Body of pancreas (tissue), 4 donors: ENCODE results near the gene RTL1. TPM values are rescaled to one million over a fixed set of nuclear protein-coding genes. Genes with fewer than 3 reads are reported as not detected.

Experiments used
- ATAC-seq: fragments of 150-250 bp; one replicate; pipeline ENCODE4 v1.9.1; 2016
- DNase-seq, 4 donors: peaks; one replicate each; pipeline ENCODE4 v3.0.0-alpha.2; 2019
- H3K27ac ChIP-seq, 4 donors: fragments of 200-600 bp; sonication (generic); 1 replicate in 3 of 4; 2 replicates in 1 of 4; pipeline versions ENCODE4 v1.5.1 to v1.6.1; 2016 to 2019; ENCODE audit warnings: mild to moderate bottlenecking in 1 of 4, mixed read lengths in 1 of 4, moderate library complexity in 1 of 4
- H3K27me3 ChIP-seq, 2 donors: fragments of 200-600 bp; sonication (generic); one replicate each; pipeline ENCODE4 v1.6.0; 2016; ENCODE audit warnings: mild to moderate bottlenecking in 1 of 2
- H3K36me3 ChIP-seq, 2 donors: fragments of 200-600 bp; sonication (generic); replicated peaks in 1 of 2; 2 replicates each; pipeline ENCODE4 v1.5.1; 2016; ENCODE audit warnings: low read depth in 2 of 2; ENCODE audit not compliant: insufficient read depth in 1 of 2
- H3K4me1 ChIP-seq: fragments of 200-600 bp; sonication (generic); one replicate; pipeline ENCODE4 v1.6.0; 2016
- H3K4me3 ChIP-seq, 2 donors: fragments of 200-600 bp; sonication (generic); 1 replicate in 1 of 2; 2 replicates in 1 of 2; pipeline ENCODE4 v1.5.1; 2016 to 2019
- H3K9me3 ChIP-seq, 3 donors: fragments of 200-600 bp; sonication (generic); 1 replicate in 2 of 3; 2 replicates in 1 of 3; pipeline ENCODE4 v1.5.1; 2016
- POLR2A ChIP-seq, 3 donors: fragments of 450-650 bp; IDR thresholded peaks; one replicate each; pipeline ENCODE4 v1.6.1; 2016; ENCODE audit warnings: antibody characterized with exemption in 3 of 3, mild to moderate bottlenecking in 2 of 3
- WGBS, 2 donors: methylation state at CpG; one replicate each; pipeline ENCODE4 v1.1.5; 2017; 5-methylcytosine and 5-hydroxymethylcytosine counted together
- intact Hi-C: fragments of 100-400 bp; cut with DNase I; formaldehyde crosslinking; loops from one replicate; pipeline ENCODE4 v1.15.1; 2023
- total RNA-seq, 2 donors: library from RNA; depleted of rRNA; stranded (reverse); fragments of >200 nt; gene quantifications; one replicate each; pipeline ENCODE4 v1.1.0, GENCODE V29; 2016
- TF ChIP-seq, protein P1 (sequence below), 7 experiments: fragments of 450-650 bp in 4 of 7; fragments of 200-600 bp in 3 of 7; sonication (generic) in 3 of 7; IDR thresholded peaks; one replicate each; pipeline ENCODE4 v1.5.1; 2016 to 2019; ENCODE audit warnings: antibody characterized with exemption in 7 of 7

RTL1 gene
- total RNA-seq, 2 donors from 2014 or later, result 0.26 TPM; not detected in 1

DNA sequence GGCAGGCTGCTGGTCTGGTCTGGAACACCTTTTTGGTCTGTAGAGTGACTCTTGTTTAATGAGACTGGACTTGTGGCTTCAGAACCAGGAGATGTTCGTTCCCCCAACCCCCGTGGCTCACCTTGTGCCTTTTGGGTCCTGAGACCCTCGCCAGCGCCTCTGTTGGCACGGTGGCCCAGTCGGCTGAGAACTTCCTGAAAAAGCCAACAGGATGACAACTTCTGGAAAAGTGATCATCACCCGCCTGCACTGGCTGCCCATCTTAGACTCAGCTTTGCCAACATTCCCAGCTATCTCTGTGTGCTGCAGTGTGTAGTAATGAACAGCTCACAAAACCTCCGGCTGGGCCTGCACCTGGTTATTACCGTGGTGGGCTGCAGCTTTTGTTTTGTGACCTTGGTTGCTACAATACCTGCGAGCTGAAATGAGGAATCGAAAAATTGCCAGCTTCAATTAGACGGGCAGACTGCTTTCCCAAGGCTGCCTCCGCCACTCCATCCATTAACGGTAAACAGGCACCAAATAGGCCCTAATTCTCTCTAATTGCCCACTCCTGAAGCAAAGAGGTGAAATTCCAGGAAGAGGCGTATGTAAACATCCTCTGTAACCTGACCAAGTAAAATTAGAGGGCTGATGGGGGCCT, 61.6 kb downstream of the RTL1 start:
- ATAC-seq, result no peak
- 69 to 73% methylated on average over 10 to 15 of the region's 15 CpGs for WGBS, 2 donors
- intact Hi-C loops, result no loop called here
- Histone ChIP-seq H3K4me1 (no peaks in the 10 kb centered on the region), H3K9me3 (no peaks in the 10 kb centered on the region), H3K27me3 (no peaks in the 10 kb centered on the region), H3K36me3 (no peaks in the 10 kb centered on the region), H3K4me3 (no peak overlapping the region), H3K27ac (no peak overlapping the region)
- TF ChIP-seq, protein P1, sequence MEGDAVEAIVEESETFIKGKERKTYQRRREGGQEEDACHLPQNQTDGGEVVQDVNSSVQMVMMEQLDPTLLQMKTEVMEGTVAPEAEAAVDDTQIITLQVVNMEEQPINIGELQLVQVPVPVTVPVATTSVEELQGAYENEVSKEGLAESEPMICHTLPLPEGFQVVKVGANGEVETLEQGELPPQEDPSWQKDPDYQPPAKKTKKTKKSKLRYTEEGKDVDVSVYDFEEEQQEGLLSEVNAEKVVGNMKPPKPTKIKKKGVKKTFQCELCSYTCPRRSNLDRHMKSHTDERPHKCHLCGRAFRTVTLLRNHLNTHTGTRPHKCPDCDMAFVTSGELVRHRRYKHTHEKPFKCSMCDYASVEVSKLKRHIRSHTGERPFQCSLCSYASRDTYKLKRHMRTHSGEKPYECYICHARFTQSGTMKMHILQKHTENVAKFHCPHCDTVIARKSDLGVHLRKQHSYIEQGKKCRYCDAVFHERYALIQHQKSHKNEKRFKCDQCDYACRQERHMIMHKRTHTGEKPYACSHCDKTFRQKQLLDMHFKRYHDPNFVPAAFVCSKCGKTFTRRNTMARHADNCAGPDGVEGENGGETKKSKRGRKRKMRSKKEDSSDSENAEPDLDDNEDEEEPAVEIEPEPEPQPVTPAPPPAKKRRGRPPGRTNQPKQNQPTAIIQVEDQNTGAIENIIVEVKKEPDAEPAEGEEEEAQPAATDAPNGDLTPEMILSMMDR (IDR thresholded peaks at IDR 0.05), result no peak
- DNase-seq, result no peak

DNA sequence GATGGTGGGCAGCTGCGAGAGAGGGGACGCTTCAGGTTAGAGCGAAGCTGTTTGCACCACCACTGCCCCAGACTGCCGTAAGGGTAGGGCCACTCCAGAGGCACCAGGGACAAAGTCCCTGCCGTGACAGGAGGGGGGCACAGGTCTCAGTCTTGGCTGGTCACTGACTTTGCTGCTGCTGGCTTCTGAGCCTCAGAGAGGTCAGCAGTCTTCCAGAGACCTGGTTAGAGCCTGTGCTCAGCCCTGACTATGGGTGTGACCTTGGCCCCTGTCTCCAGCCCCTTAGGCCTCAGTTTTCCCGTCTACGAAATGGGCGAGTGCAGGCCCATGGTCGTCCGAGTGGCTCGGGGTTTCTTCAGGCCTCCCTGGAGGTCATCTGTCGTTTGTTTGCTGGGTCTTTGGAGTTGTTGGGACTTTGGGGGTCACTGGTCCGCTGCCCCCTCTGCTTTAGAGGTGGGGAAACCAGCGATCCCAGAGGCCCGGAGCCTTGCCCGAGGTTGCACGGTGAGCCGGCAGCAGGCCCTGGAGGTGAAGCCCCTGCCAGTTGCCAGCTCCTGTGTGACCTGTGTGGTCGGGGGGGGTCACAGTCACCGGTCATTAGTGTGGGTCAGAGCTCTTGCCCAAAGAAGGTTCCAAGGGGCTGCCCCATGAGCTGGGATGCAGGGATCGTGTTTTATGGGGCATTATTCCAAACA, 62.3 kb downstream of the RTL1 start:
- no peaks in the 10 kb centered on the region for H3K4me1 ChIP-seq
- H3K4me3 ChIP-seq, result no peak overlapping the region
- no peak overlapping the region for H3K27ac ChIP-seq
- intact Hi-C loops, result no loop called here
- H3K9me3 ChIP-seq, result no peaks in the 10 kb centered on the region
- WGBS, 2 donors, result 79 to 80% methylated on average over 4 to 21 of the region's 21 CpGs
- H3K36me3 ChIP-seq, result no peaks in the 10 kb centered on the region
- DNase-seq (no peak), ATAC-seq (no peak)
- no peaks in the 10 kb centered on the region for H3K27me3 ChIP-seq
- no peak for TF ChIP-seq POLR2A (IDR thresholded peaks at IDR 0.05)
- TF ChIP-seq, protein P1 (IDR thresholded peaks at IDR 0.05), result no peak

DNA sequence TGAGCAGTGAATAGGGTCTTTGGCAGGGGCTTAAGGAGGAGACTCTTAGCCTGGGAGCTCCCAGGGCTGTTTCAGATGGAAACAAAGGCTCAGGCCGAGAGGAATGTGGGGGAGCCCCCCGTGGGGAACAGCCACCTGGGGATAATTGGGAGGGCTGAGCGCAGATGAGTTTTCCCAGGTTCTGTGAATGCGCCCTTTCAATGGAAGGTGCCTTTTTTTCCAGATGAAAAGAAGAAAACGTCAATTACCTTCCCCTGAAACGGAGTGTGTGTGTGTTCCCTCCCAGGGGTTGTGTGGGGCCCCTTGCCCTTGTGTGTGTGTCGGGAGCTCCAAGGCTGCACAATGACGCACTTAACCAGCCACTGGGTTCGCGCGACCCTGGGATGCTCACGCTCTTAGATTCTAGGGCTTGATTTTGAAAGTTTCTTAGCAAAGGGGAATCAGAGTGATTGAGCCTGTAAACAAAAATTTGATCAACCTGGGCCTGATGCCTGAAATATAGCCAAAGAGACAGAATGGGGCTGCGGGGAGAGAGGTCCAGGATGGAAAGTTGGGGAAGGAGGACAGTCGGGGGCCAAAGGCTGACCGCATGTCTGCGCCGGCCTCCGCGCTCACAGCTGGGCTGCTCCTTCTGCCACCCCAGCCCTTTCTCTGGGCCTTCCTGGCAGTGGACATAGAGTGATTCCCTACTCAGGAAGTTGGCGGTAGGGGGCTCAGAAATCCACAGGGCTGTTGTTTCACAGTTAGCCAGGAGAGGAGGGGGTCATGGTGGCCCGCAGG, 63.0 kb downstream of the RTL1 start:
- intact Hi-C loops, result no loop called here
- Histone ChIP-seq H3K27me3 (no peaks in the 10 kb centered on the region), H3K9me3 (no peaks in the 10 kb centered on the region), H3K4me3 (no peak overlapping the region), H3K4me1 (no peaks in the 10 kb centered on the region), H3K27ac (no peak overlapping the region), H3K36me3 (no peaks in the 10 kb centered on the region)
- 83% methylated on average over 21 of the region's 21 CpGs for WGBS, 2 donors
- no peak for DNase-seq
- no peak for ATAC-seq
- TF ChIP-seq POLR2A (IDR thresholded peaks at IDR 0.05), result no peak
- TF ChIP-seq, protein P1 (IDR thresholded peaks at IDR 0.05), result no peak

DNA sequence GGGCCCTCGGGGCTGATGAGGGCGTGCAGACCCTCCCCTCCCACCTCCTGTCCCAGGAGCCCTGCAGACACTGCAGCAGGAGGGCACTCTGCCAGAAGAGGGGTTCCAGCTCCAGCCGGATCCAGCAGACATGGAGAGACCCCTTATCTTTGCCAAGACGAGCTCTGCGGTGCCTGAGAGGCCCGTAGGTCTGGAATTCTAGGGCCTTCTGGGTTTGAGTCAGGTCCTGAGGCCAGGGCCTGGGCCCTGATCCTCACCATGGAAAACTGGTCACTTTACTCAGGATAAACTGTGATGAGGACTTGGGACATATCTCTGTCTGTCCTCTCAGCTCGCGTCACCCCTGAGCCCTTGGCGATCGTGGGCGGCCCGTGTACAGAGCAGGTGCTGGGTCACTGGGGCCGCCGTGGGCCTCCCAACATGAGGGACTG, 63.8 kb downstream of the RTL1 start:
- no peaks in the 10 kb centered on the region for H3K4me1 ChIP-seq
- no peak for DNase-seq
- intact Hi-C loops, result no loop called here
- no peaks in the 10 kb centered on the region for H3K36me3 ChIP-seq
- WGBS, 2 donors, result 69 to 87% methylated on average over 3 to 14 of the region's 14 CpGs
- no peak for TF ChIP-seq POLR2A (IDR thresholded peaks at IDR 0.05)
- TF ChIP-seq, protein P1 (IDR thresholded peaks at IDR 0.05), result no peak
- no peak for ATAC-seq
- no peaks in the 10 kb centered on the region for H3K27me3 ChIP-seq
- H3K27ac ChIP-seq, result no peak overlapping the region
- no peaks in the 10 kb centered on the region for H3K9me3 ChIP-seq
- no peak overlapping the region for H3K4me3 ChIP-seq
